Large intestine (tissue), 3 donors: ENCODE results near the gene SH3RF3. TPM values are rescaled to one million over a fixed set of nuclear protein-coding genes. Genes with fewer than 3 reads are reported as not detected.

ENCODE experiments used
- DNase-seq, 2 donors: peaks; one replicate each; pipeline versions ENCODE4 v3.0.0 to v3.0.0-alpha.2; 2013
- H3K27ac ChIP-seq: one replicate; pipeline ENCODE4 v1.5.1; 2013; ENCODE audit warnings: low read length
- H3K27me3 ChIP-seq: 2 replicates; pipeline ENCODE4 v1.6.1; 2013; ENCODE audit warnings: low read length; ENCODE audit not compliant: control insufficient read depth, insufficient read depth
- H3K36me3 ChIP-seq: 2 replicates; pipeline ENCODE4 v1.6.1; 2013; ENCODE audit warnings: low read length; ENCODE audit not compliant: control insufficient read depth, insufficient read depth
- H3K4me1 ChIP-seq: one replicate; pipeline ENCODE4 v1.6.1; 2013; ENCODE audit warnings: low read length; ENCODE audit not compliant: control insufficient read depth, insufficient read depth
- H3K4me3 ChIP-seq: one replicate; pipeline ENCODE4 v1.5.1; 2013; ENCODE audit warnings: low read length
- H3K9me3 ChIP-seq: one replicate; pipeline ENCODE4 v1.6.1; 2013; ENCODE audit warnings: mild to moderate bottlenecking, low read depth, low read length, moderate library complexity; ENCODE audit not compliant: control insufficient read depth
- WGBS: methylation state at CpG from one replicate; pipeline ENCODE4 v1.1.5; 2013; ENCODE audit warnings: low lambda C conversion rate; ENCODE audit not compliant: insufficient coverage; 5-methylcytosine and 5-hydroxymethylcytosine counted together
- polyA plus RNA-seq: library from polyadenylated mRNA; unstranded; fragments of 120-200 nt; gene quantifications from one replicate; pipeline ENCODE4 v1.2.1, GENCODE V29; 2013

Gene SH3RF3
- polyA plus RNA-seq, 1 donor: 3.0 TPM

- 100% methylated on average over 1 of the region's 12 CpGs for WGBS
- no peaks in the 10 kb centered on the region for H3K4me1 ChIP-seq
- DNase-seq: no peak
- no peaks in the 10 kb centered on the region for H3K36me3 ChIP-seq
- H3K27me3 ChIP-seq: no peaks in the 10 kb centered on the region
- H3K9me3 ChIP-seq: no peaks in the 10 kb centered on the region
- no peak overlapping the region for H3K4me3 ChIP-seq
- no peak overlapping the region for H3K27ac ChIP-seq
Observed at GRCh38 chr2:109428281-109428680, 299.3 kb downstream of the SH3RF3 start.

- Histone ChIP-seq H3K4me1 (no peaks in the 10 kb centered on the region), H3K27me3 (no peaks in the 10 kb centered on the region), H3K9me3 (no peaks in the 10 kb centered on the region), H3K36me3 (no peaks in the 10 kb centered on the region), H3K27ac (no peak overlapping the region), H3K4me3 (no peak overlapping the region)
- DNase-seq: no peak
- no CpG with 5 or more reads among the region's 19 CpGs for WGBS
Observed at GRCh38 chr2:109428841-109429566, 300.0 kb downstream of the SH3RF3 start.

- WGBS: no CpG with 5 or more reads among the region's 18 CpGs
- H3K9me3 ChIP-seq: no peaks in the 10 kb centered on the region
Observed at GRCh38 chr2:109429567-109430328, 300.7 kb downstream of the SH3RF3 start.

GRCh38 chr2:109430329-109430636, 301.3 kb downstream of the SH3RF3 start:
- WGBS: 49% methylated on average over 3 of the region's 5 CpGs
- H3K27me3 ChIP-seq: no peaks in the 10 kb centered on the region
- H3K36me3 ChIP-seq: no peaks in the 10 kb centered on the region
- no peaks in the 10 kb centered on the region for H3K9me3 ChIP-seq
- no peak overlapping the region for H3K27ac ChIP-seq
- H3K4me1 ChIP-seq: no peaks in the 10 kb centered on the region
- H3K4me3 ChIP-seq: no peak overlapping the region
- DNase-seq: no peak

More at GRCh38 chr2:109429567-109430328, 300.7 kb downstream of the SH3RF3 start:
- Histone ChIP-seq H3K36me3 (no peaks in the 10 kb centered on the region), H3K27me3 (no peaks in the 10 kb centered on the region), H3K4me3 (no peak overlapping the region), H3K4me1 (no peaks in the 10 kb centered on the region), H3K27ac (no peak overlapping the region)
- no peak for DNase-seq

GRCh38 chr2:109432421-109432820, 303.4 kb downstream of the SH3RF3 start:
- no peaks in the 10 kb centered on the region for H3K4me1 ChIP-seq
- H3K4me3 ChIP-seq: no peak overlapping the region
- no peaks in the 10 kb centered on the region for H3K27me3 ChIP-seq
- WGBS: no CpG with 5 or more reads among the region's 17 CpGs
- H3K36me3 ChIP-seq: no peaks in the 10 kb centered on the region
- H3K9me3 ChIP-seq: no peaks in the 10 kb centered on the region
- H3K27ac ChIP-seq: no peak overlapping the region
- no peak for DNase-seq

GRCh38 chr2:109433486-109433885, 304.5 kb downstream of the SH3RF3 start:
- Histone ChIP-seq H3K9me3 (no peaks in the 10 kb centered on the region), H3K4me1 (no peaks in the 10 kb centered on the region), H3K27me3 (no peaks in the 10 kb centered on the region), H3K36me3 (no peaks in the 10 kb centered on the region), H3K27ac (no peak overlapping the region), H3K4me3 (no peak overlapping the region)
- WGBS: no CpG with 5 or more reads among the region's 10 CpGs
- DNase-seq: no peak

- Histone ChIP-seq H3K9me3 (no peaks in the 10 kb centered on the region), H3K36me3 (no peaks in the 10 kb centered on the region), H3K27ac (no peak overlapping the region), H3K4me3 (no peak overlapping the region), H3K4me1 (no peaks in the 10 kb centered on the region), H3K27me3 (no peaks in the 10 kb centered on the region)
- DNase-seq: no peak
- WGBS: no CpG with 5 or more reads among the region's 10 CpGs
Observed at GRCh38 chr2:109433926-109434325, 304.9 kb downstream of the SH3RF3 start.

GRCh38 chr2:109434351-109434750, 305.3 kb downstream of the SH3RF3 start:
- H3K4me1 ChIP-seq: no peaks in the 10 kb centered on the region
- no peaks in the 10 kb centered on the region for H3K27me3 ChIP-seq
- no peak overlapping the region for H3K27ac ChIP-seq
- H3K9me3 ChIP-seq: no peaks in the 10 kb centered on the region
- no peaks in the 10 kb centered on the region for H3K36me3 ChIP-seq
- no peak overlapping the region for H3K4me3 ChIP-seq
- peak in 1 of 2 donors; percentile 20 for DNase-seq
- no CpG with 5 or more reads among the region's 9 CpGs for WGBS

GRCh38 chr2:109435066-109435690, 306.2 kb downstream of the SH3RF3 start:
- Histone ChIP-seq H3K27ac (no peak overlapping the region), H3K36me3 (no peaks in the 10 kb centered on the region), H3K27me3 (no peaks in the 10 kb centered on the region), H3K4me3 (no peak overlapping the region), H3K4me1 (no peaks in the 10 kb centered on the region), H3K9me3 (no peaks in the 10 kb centered on the region)
- DNase-seq: no peak
- no CpG with 5 or more reads among the region's 11 CpGs for WGBS

- Histone ChIP-seq H3K27ac (no peak overlapping the region), H3K36me3 (no peaks in the 10 kb centered on the region), H3K4me3 (no peak overlapping the region), H3K27me3 (peaks cover 3% of the 10 kb centered on the region), H3K4me1 (no peaks in the 10 kb centered on the region), H3K9me3 (no peaks in the 10 kb centered on the region)
- peak in 1 of 2 donors; percentile 20 for DNase-seq
- 60% methylated on average over 1 of the region's 13 CpGs for WGBS
Observed at GRCh38 chr2:109435901-109436598, 307.0 kb downstream of the SH3RF3 start.
